ENCODE data around the gene SCARB1. TPM values are rescaled to one million over a fixed set of nuclear protein-coding genes. Genes with fewer than 3 reads are reported as not detected.

Gene SCARB1
- total and polyA plus RNA-seq, 2 of the 13 experiments (the other 11 are each of a cell fraction or from before 2014, with no cell fraction given) = 63.4 to 160 TPM

DNA sequence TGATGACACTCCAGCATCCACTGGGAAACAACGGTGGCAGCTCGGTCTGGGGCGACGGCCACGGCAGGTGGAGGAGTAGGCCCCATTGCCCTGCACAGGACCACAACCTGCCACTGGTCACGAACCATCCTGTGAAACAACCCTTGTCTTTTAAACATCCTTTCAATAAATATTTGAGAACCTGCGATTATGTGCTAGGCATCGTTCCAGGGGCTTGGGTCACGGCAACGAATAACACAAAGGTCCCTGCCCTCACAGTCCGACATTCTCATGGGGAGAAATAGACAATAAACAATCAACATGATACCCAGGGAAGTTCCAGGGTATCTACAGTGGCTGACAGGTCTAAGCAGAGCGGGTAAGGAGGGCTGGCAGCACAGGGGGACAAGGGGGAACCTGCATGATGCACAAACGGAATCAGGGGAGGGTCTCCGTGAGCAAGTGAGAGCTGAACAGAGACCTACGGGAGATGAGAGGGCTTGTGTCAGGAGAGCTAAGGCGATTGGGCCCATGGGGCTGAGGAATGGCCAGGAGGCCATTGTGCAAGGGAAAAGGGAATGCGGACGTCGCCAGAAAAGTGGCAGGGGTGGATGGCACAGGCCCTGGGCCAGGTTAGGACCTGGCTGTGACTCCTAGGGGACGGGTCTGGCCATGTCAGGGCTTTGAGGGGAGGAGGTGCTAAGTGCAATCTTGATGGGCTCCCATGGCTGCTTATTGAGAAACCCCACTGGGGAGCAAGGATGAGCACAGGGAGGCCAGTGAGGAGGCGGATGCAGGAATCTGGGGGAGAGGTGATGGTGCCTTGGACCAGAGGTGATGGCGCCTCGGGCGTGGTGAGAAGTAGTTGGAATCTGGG is 9.7 kb downstream of the SCARB1 start (continued):
- TF ChIP-seq, protein P1, sequence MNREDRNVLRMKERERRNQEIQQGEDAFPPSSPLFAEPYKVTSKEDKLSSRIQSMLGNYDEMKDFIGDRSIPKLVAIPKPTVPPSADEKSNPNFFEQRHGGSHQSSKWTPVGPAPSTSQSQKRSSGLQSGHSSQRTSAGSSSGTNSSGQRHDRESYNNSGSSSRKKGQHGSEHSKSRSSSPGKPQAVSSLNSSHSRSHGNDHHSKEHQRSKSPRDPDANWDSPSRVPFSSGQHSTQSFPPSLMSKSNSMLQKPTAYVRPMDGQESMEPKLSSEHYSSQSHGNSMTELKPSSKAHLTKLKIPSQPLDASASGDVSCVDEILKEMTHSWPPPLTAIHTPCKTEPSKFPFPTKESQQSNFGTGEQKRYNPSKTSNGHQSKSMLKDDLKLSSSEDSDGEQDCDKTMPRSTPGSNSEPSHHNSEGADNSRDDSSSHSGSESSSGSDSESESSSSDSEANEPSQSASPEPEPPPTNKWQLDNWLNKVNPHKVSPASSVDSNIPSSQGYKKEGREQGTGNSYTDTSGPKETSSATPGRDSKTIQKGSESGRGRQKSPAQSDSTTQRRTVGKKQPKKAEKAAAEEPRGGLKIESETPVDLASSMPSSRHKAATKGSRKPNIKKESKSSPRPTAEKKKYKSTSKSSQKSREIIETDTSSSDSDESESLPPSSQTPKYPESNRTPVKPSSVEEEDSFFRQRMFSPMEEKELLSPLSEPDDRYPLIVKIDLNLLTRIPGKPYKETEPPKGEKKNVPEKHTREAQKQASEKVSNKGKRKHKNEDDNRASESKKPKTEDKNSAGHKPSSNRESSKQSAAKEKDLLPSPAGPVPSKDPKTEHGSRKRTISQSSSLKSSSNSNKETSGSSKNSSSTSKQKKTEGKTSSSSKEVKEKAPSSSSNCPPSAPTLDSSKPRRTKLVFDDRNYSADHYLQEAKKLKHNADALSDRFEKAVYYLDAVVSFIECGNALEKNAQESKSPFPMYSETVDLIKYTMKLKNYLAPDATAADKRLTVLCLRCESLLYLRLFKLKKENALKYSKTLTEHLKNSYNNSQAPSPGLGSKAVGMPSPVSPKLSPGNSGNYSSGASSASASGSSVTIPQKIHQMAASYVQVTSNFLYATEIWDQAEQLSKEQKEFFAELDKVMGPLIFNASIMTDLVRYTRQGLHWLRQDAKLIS (CRISPR knock-in tag; IDR thresholded peaks at IDR 0.05) = no peak
- TF ChIP-seq BORCS8-MEF2B (CRISPR knock-in tag; IDR thresholded peaks at IDR 0.05) (0 out of 2 replicates have a peak, but pooled peaks have one; percentile 31), TAF15 (IDR thresholded peaks at IDR 0.05; ENCODE audit: low read depth, low read length, poor library complexity, severe bottlenecking) (no peak), ZFP82 (CRISPR knock-in tag; IDR thresholded peaks at IDR 0.05; ENCODE audit: borderline replicate concordance) (no peak), RBM39 (IDR thresholded peaks at IDR 0.05; ENCODE audit: low read depth, low read length, poor library complexity, severe bottlenecking) (no peak), ZNF674 (CRISPR knock-in tag; IDR thresholded peaks at IDR 0.05; ENCODE audit: low read depth) (no peak), PRDM15 (CRISPR knock-in tag; IDR thresholded peaks at IDR 0.05) (no peak), ZNF446 (CRISPR knock-in tag; IDR thresholded peaks at IDR 0.05) (no peak), ZNF530 (CRISPR knock-in tag; IDR thresholded peaks at IDR 0.05; ENCODE audit: low read depth) (no peak), NRL (CRISPR knock-in tag; IDR thresholded peaks at IDR 0.05; ENCODE audit: borderline replicate concordance) (no peak), ARHGAP35 (CRISPR knock-in tag; IDR thresholded peaks at IDR 0.05; ENCODE audit: borderline replicate concordance) (no peak), RFX3 (CRISPR knock-in tag; IDR thresholded peaks at IDR 0.05) (no peak), ZFP36L2 (CRISPR knock-in tag; IDR thresholded peaks at IDR 0.05) (no peak), SNAPC2 (CRISPR knock-in tag; IDR thresholded peaks at IDR 0.05) (0 out of 2 replicates have a peak, but pooled peaks have one; percentile 51), ZSCAN25 (CRISPR knock-in tag; IDR thresholded peaks at IDR 0.05) (no peak), PHF8 (CRISPR knock-in tag; IDR thresholded peaks at IDR 0.05) (no peak), HNF4A (CRISPR knock-in tag; IDR thresholded peaks at IDR 0.05) (0 out of 2 replicates have a peak, but pooled peaks have one; percentile 3), KMT2A (CRISPR knock-in tag; IDR thresholded peaks at IDR 0.05) (no peak), ZNF615 (CRISPR knock-in tag; IDR thresholded peaks at IDR 0.05; ENCODE audit: borderline replicate concordance) (no peak), ATF3 (CRISPR knock-in tag; IDR thresholded peaks at IDR 0.05) (no peak)
- TF ChIP-seq, protein P2, sequence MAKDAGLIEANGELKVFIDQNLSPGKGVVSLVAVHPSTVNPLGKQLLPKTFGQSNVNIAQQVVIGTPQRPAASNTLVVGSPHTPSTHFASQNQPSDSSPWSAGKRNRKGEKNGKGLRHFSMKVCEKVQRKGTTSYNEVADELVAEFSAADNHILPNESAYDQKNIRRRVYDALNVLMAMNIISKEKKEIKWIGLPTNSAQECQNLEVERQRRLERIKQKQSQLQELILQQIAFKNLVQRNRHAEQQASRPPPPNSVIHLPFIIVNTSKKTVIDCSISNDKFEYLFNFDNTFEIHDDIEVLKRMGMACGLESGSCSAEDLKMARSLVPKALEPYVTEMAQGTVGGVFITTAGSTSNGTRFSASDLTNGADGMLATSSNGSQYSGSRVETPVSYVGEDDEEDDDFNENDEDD (CRISPR knock-in tag; IDR thresholded peaks at IDR 0.05; ENCODE audit: borderline replicate concordance) = no peak
